Activated naive CD4-positive, alpha-beta T cell treated with anti-CD3 and anti-CD28 coated beads, Interleukin-2, amount 50 U/mL, for 16 hours (primary cell): ENCODE results near the gene SKAP1.
"Not testable (repeated sequence)": the region's sequence is repeated elsewhere in the genome, so short reads cannot be mapped to it uniquely, and the experiment has no call there.

Experiments
- DNase-seq: peaks from one replicate; pipeline ENCODE4 v3.0.0-alpha.2; 2020

SKAP1 gene

GRCh38 chr17:48278760-48279491, 151.1 kb downstream of the SKAP1 start:
- DNase-seq = no peak

GRCh38 chr17:48276776-48277175, 153.2 kb downstream of the SKAP1 start:
- no peak for DNase-seq

- no peak for DNase-seq
Observed at GRCh38 chr17:48270899-48271298, 159.1 kb downstream of the SKAP1 start.

- DNase-seq = no peak
Observed at GRCh38 chr17:48269209-48269608, 160.8 kb downstream of the SKAP1 start.

GRCh38 chr17:48263731-48264035, 166.3 kb downstream of the SKAP1 start:
- DNase-seq = no peak

- DNase-seq = no peak
Observed at GRCh38 chr17:48262982-48263730, 166.9 kb downstream of the SKAP1 start.

GRCh38 chr17:48261297-48261880, 168.6 kb downstream of the SKAP1 start:
- DNase-seq = no peak

- no peak for DNase-seq
Observed at GRCh38 chr17:48259694-48260291, 170.2 kb downstream of the SKAP1 start.

GRCh38 chr17:48258331-48258730, 171.7 kb downstream of the SKAP1 start:
- DNase-seq = no peak

- no peak for DNase-seq
Observed at GRCh38 chr17:48255759-48256158, 174.3 kb downstream of the SKAP1 start.

- no peak for DNase-seq
Observed at GRCh38 chr17:48254896-48255295, 175.1 kb downstream of the SKAP1 start.

GRCh38 chr17:48253975-48254374, 176.0 kb downstream of the SKAP1 start:
- DNase-seq = no peak

GRCh38 chr17:48251950-48252349, 178.1 kb downstream of the SKAP1 start:
- DNase-seq = no peak

- DNase-seq = no peak
Observed at GRCh38 chr17:48250949-48251348, 179.1 kb downstream of the SKAP1 start.

GRCh38 chr17:48250059-48250458, 180.0 kb downstream of the SKAP1 start:
- not testable (repeated sequence) for DNase-seq

GRCh38 chr17:48247603-48248002, 182.4 kb downstream of the SKAP1 start:
- DNase-seq = no peak

GRCh38 chr17:48247038-48247437, 183.0 kb downstream of the SKAP1 start:
- no peak for DNase-seq

GRCh38 chr17:48246612-48247011, 183.4 kb downstream of the SKAP1 start:
- DNase-seq = no peak

- not testable (repeated sequence) for DNase-seq
Observed at GRCh38 chr17:48245465-48246033, 184.5 kb downstream of the SKAP1 start.

- no peak for DNase-seq
Observed at GRCh38 chr17:48244814-48245213, 185.2 kb downstream of the SKAP1 start.

- no peak for DNase-seq
Observed at GRCh38 chr17:48244121-48244711, 185.8 kb downstream of the SKAP1 start.

- no peak for DNase-seq
Observed at GRCh38 chr17:48241770-48242497, 188.1 kb downstream of the SKAP1 start.
